ELR (cell line): ENCODE results near the gene SCLT1.
A peak's percentile ranks its signal among the peaks of the same experiment; 100 is the strongest.
"Not testable (repeated sequence)": the region's sequence is repeated elsewhere in the genome, so short reads cannot be mapped to it uniquely, and the experiment has no call there.

Source experiments
- DNase-seq: peaks from one replicate; pipeline ENCODE4 v3.0.0-alpha.2; 2015; ENCODE audit warnings: low read depth

Gene SCLT1

DNA sequence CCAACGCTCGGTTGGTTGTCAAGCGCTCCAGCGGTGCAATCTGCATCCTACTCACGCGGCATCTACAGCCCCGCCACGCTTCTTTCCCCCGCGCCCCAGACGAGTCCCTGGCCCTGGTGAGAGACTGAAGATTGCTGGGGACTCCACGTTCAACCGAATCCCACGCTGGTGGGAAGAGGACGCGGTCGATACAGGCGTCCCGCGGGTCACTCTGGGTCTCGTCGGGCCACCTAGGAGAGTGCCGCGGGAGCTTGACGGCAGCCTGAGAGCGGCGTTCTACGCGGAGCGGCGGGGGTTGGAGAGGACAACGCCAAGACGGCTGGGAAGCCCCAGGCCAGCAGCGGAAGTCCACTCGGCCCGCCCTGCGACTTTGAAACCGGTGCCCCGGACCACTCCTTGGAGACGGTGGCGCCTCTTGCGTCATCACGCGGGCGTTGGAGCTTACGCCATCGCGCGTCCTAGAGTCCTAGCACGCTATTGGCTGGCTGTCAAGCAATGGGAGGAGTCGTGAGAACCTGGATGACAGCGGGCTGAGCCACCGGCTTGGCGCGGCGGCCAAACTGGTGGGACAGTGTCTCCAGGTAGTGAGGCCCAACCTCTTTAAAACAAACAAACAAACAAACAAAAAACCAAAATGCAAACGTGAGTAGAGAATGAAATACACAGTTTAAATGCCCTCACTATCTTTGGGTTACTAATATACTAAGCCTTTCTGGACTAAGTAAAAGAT lies at the start of gene SCLT1:
SCLT1 (minus strand) TSS at position 349 of the 730 bp plus-strand sequence. CDS start 436 bp downstream, outside the sequence.
- peak; percentile 99 for DNase-seq

DNA sequence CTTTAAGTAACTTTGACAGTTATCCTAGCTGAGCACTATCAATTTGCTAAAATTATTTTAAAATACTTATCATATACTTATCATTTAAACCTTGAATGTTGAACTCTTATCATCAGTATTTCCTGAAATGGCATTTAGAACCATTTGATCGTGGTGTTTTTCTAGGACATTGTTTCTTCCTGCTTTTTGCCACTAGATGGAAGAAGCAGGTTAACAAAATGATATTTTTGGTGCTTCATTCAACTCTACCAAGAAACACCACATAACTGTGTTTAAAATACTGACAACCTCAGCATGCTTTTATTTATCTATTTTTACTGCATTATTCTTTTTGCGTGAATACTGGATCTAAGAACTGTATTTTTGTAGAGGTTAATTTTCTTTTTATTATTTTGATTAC lies 47.2 kb upstream of the SCLT1 start:
- peak; percentile 3 for DNase-seq

DNA sequence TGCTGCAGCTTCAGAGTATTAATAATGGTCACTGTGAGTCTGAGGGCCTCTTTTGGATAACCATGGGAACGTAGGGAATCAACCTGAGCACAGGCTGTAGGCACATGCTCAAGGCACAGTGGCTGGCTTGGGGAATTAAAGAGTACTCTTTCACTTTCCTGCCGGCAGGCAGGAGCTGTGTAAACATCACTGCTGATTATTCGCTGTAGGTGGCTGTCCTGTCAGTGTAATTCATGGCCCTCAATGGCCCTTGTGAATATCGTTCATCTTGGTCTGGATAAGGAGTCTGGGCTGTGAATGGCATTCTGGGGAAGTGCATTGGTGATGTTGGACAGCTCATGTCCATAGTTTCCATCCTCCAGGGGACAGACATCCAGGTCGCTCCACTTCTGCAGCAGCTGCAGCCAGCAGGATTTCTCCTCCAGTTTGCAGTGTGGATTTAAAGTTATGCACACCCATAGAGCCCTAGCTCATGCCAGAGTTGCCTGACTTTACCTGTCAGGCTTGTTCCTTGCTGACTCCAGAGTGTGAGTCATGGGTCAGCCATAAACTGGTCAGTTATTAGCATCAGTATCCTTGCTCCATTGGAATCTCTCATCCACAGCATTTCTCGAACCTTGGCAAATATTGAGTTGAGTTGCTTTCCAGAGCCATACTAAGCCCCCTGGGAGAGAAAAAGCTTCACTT lies 45.6 kb upstream of the SCLT1 start:
- peak; percentile 4 for DNase-seq

DNA sequence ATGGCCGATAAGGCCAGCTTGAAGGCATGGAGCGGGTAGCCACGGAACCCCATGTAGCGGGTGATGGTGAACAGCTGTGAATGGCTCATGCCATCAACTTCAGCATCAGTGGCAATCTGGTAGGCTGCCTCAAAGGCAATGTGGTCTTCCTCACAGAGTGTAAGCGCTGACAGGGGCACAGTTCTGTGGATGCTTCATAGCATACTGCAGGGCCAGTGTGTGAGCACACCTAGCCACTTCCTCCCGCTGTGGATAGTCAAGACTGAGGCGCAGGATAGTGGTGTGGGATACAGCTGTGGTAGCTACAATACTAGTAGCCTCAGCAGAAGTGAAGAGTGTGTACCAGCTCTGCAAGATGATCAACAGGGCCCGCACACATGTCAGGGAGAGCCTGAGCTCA lies 43.1 kb upstream of the SCLT1 start:
- no peak for DNase-seq

DNA sequence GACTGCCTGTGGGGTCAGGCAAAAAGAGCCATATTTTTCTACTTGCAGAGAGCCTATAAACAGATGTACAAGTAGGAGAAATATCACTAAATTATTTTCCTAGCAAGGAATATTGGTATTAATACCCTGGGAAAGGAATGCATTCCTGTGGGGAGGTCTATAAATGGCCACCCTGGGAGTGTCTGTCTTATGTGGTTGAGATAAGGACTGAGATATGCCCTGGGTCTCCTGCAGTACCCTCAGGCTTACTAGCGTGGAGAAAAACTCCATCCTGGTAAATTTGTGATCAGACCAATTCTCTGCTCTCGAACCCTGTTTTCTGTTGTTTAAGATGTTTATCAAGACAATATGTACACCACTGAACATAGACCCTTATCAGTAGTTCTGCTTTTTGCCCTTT lies 38.0 kb upstream of the SCLT1 start:
- DNase-seq: no peak

DNA sequence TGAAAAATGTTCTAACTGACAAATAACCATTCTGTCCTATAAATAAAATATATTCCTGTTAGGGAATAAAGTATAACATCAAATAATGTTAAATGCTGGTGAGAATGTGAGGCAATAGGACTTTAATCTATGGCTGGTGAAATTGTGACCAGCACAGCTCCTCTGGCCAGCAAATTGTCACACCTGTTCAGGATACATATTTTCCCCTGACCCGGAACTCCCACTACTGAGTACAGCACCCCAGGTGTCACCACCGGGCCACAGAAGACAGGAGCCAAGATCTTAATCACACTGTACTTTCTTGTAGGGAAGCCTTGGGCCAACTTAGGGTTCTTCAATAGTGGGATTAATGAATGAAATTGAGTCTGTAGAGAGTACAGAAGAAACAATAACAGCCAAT lies 35.8 kb upstream of the SCLT1 start:
- no peak for DNase-seq

DNA sequence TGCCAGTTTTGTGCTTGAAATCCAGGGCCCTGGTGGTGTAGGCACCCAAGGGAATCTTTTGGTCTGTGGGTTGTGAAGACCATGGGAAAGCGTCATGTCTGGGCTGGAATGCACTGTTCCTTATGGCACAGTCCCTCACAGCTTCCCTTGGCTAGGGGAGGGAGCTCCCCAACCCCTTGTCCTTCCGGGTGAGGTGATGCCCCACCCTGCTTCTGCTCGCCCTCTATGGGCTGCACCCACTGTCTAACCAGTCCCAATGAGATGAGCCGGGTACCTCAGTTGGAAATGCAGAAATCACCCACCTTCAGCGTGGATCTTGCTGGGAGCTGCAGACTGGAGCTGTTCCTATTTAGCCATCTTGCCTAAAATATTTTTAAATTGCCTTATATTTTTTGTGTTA lies 33.3 kb upstream of the SCLT1 start:
- not testable (repeated sequence) for DNase-seq

DNA sequence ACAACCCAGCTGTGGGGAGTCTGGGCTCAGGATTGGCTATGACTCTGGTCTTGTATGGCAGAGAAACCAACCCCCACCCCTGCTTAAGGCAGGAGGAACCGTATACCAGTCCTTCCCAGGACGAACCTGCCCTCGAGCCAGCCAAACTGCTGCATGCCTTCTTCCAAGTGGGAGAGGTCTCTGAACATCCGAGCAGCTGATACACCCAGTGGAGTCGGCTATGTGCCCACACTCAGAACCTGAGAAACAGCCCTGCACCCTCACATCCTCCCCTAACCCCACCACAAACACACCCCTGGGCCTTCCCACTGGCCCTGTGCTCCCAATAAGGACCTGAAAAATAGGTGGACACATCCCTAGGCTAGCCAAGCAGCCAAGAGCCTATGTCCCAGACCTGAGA lies 24.4 kb upstream of the SCLT1 start:
- no peak for DNase-seq

DNA sequence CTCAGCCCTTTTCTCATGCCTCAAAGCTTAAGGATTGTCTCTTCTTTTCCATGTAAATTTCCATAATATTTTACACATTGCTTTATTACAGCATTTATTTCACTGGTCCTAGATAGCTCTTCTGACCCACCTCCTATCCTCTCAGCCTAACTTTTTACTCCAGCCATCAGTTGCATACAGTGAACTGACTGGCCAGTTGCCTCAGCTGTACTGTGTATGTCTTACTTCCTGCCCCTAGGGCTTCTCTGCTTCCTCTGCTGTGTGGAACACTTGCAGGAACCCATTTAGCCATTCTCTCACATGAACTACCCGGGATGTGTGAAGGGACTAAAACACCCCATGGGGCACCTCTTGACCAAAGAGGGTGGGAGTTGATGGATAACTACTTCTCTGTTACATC lies 20.6 kb upstream of the SCLT1 start:
- DNase-seq: no peak

DNA sequence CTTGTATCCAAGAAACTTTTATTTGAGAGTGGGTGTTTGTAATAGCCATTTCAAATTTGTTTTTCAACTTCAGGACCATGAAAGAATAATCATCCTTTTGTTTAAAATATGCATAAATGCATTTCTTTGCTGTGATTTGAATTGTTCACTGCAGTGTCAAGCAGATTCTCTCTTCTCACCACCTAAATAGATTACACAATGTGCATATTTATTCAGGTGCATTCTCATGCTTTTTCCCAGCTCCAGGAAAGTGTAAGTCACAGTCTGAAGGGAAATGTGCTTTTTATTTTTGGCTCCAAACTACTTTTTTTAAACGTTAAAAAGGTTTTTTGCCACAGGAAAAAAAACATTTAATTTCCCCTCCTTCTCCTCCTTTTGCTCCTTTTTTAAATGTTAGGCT lies 20.1 kb upstream of the SCLT1 start:
- DNase-seq: no peak

DNA sequence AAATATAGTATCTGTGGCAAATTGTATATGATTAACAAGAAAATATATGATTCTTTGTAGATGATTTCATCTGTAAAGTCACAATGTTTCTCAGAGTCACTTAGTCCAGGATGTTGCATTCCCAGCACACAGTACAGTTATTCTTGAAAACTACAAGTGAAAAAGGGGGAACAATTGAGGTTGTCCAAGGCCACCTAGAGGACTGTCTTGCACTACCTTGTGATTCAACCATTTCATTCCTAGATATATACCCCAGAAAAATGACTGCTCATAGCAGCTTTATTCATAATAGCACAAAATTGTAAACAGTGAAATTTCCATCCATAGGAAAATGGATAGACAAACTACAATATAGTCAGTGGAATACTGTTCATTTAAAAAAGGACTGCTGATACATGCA lies 18.6 kb upstream of the SCLT1 start:
- no peak for DNase-seq

DNA sequence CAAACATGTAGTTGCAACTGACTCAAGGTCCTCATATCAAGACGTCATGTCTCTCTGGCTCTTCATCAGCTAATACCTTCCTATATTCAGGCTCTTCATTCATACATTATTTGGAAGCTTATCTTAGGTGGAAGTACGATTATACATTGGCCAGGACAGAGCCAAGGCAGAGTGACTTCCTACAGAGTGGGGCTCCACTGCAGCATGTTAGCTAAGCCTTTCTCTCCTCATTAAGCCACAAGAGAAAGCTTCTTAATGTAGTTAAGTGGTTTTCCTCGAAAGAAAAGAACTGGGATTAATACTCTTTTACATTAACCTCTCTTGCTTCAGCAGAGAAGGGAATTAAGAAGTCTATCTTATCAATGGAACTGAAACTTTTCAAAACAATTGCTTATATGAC lies 17.6 kb upstream of the SCLT1 start:
- DNase-seq: no peak

DNA sequence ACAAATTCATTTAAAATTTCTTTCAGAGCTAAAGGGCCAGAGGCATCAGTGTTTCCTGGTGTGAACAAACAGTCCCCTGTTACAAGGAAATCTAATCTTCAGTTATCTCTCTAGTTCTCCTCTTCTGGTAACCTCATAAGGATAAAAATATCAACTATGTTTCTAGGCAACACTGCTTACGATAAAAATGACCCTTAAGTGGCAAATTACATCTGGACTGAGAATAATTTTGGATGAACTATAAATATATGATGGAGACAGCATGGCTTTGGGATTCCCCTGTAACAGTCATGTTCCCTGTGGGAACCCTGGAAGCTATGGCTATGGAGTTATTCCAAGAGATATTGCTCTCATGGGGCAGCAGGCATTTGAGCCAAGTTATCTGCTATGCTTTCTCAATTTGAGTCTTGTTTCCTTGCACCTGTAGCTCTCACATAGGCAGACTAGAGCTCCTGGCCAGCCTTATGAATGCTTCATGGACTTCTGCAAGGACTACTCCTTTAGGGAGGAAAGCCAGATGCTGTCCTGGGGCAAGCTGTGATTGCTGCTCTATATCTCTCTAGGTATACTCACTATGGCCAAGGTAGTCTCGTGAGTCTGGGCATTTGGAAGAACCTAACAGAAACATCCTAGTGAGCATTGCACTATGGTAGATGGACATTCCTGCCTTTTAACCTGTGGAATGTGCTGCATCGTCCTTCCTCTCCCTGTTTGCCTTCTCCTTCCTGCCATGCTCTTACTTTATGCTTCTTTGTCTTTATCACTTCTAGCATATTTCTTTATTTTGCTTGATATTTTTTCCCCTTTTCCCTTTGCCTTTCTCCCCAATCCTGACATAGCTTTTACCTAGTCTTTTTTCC lies 16.9 kb upstream of the SCLT1 start:
- DNase-seq: no peak

DNA sequence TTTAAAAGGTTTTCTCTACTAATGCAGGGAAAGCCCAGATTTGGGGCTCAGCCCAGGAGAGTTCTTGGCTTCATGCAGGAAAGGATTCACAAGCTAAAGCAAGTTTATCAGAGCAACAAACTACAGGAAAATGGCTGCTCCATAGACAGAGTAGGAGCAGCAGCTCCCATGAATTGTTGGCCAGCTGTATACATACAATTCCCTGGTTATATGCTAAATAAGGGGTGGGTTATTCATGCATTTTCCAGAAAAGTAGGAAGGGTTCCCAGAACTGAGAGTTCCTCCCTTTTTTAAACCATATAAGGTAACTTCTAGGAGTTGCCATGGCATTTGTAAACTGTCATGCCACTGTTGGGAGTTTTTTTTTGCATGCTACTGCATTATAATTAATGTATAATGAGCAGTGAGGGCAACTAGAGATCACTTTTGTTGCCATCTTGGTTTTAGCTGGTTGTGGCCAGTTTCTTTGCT lies 5.2 kb upstream of the SCLT1 start:
- DNase-seq: no peak

DNA sequence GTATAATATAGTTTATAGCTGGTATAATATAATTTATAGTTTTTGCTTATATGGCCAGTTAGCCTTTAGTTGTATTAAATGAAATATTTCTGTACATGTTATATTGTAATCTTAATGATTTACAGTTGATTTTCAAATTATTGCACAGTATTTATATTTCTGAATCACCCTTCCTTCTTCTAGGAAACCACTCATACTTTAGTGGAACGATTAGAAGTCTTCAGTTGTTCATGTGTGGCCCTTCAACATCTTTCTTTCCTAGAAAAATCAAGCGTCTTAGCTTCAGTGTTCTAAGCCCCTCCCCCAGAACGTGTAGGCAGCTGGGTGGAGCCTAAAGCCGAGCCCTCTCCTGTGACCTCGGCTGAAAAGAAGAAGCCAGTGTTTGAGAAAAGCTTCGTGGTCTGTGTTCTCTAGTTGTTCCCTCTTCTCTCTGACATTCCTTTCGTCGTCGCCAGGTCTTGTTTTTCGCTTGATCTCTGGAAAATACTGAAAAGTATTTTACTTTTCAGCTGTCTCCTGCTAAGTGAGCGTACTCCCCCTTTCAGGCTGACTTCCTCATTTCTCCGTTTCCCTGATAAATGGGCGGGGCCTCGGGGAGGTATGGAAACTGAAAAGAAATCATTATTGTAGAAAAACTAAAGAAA lies 2.6 kb upstream of the SCLT1 start, which contains the start of gene C4orf33:
C4orf33 (plus strand) TSS at position 342 of the 644 bp plus-strand sequence. CDS start 6,459 bp downstream, outside the sequence.
- DNase-seq: peak; percentile 83

DNA sequence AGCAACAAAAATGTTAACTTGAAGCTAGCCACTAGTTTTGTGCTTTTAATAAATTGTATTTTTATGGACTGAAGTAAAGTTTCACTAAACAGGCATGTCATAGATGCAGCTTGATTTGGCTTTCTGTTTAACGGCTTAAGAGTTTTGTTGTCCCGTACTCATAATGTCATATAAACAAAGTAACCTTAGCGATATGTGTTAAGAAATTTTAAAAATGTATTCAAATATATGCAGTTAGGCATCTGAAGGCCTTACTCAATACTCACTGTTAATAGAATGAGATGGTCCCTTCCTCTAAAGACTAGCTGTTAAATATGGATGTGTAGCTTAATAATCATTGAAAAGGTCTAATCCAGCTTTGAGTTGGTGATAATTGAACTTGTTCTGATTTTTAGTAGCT lies 1.0 kb upstream of the SCLT1 start:
- DNase-seq: peak; percentile 9

DNA sequence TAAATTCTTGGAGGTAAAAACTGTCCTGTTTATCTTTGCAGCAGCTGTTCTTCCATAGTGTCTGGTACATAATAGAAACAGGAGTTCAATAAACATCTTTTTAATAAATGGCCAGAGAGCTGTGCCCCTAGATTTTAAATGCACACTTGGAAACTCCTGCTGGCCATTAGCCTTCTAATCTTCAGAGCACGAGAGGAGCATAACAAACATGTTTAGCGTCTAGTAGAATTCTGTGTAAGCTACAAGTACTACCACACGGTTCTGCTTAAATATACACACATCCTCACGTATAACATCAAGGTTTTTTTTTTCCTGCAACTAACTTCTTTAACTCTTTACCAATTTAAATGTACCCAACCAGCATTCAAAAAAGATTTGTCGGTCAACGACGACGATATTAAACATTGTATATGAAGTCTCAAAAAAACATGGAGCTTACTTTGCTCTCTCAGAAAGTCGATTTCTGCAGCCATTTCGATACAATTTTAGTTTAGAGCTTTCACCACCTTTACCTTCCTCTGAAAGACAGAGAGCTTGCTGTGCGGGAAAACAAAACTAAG lies 628 bp downstream of the SCLT1 start:
- peak; percentile 26 for DNase-seq

DNA sequence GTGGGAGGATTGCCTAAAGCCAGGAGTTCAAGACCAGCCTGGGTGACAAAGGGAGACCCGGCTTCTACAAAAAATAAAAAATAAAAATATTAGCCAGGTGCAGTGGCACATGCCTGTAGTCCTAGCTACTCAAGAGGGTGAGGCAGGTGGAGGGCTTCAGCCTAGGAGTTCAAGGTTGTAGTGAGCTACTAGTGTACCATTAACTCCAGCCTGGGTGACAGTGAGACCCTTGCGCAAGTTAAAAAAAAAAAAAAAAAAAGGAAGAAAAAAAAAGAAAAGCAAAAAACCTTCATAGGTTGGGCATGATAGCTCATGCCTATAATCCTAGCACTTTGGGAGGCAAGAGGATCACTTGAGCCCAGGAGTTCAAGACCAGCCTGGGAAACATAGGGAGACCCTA lies 5.8 kb downstream of the SCLT1 start:
- DNase-seq: no peak

DNA sequence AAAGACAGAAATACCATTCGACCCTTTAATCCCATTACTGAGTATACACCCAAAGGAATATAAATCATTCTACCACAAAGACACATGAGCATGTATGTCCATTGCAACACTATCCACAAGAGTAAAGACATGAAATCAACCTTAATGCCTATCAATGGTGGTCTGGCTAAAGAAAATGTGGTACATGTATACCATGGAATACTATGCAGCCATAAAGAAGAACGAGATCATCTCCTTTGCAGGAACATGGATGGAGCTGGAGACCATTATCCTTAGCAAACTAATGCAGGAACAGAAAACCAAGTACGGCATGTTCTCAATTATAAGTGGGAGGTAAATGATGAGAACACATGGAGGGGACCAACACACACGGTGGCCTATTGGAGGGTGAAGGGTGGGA lies 7.9 kb downstream of the SCLT1 start:
- DNase-seq: no peak

DNA sequence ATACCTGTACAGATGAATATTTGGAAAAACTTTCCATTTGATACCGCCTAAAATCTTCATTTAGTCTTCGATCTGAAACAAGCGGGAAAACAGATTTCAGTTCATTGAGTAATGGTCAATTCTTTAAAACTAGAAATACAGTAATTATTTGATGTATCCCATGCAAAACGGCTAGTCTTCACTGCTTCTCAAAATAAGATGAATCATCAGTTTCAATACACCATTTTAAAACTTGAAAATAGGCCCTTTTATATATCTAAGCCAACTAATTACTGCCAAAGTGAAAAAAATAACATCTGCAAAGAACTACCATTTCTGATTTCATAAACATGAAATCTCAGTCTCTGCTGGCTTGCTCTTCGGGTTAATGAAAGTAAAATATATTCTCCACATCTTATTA lies 11.0 kb downstream of the SCLT1 start:
- no peak for DNase-seq

DNA sequence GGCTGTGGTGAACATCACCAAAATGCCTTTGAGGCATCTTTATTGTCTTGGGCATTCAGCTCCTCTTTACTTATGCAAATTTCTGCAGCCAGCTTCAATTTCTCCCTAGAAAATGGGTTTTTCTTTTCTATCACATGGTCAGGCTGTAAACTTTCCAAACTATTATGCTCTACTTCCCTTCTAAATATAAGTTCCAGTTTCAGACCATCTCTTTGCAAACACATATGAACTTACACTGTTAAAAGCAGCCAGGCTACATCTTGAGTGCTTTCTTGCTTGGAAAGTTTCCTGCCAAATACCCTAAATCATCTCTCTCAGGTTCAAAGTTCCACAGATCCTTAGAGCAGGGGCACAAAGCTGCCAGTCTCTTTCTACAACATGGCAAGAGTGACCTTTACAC lies 13.2 kb downstream of the SCLT1 start:
- DNase-seq: no peak

DNA sequence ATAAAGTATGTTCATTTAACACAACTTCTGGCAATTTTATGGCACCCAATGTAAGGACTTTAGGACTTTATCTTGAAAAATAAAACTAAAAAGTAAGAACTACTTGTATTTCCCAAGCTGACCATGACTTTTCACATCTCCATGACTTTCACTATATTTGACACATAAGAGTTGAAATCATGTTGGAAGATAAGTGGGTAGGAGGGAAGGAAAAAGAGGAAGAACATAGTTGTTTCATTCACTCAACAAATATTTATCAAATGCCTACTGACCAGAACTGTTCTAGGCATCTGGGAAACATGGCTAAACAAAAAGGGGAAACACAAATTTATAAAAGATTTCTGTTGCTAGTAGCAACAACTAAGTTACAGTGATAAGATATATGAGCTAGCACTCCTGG lies 16.0 kb downstream of the SCLT1 start:
- DNase-seq: no peak
